ENCODE data around the gene NCF2. TPM values are rescaled to one million over a fixed set of nuclear protein-coding genes. Genes with fewer than 3 reads are reported as not detected.

Gene NCF2, protein sequence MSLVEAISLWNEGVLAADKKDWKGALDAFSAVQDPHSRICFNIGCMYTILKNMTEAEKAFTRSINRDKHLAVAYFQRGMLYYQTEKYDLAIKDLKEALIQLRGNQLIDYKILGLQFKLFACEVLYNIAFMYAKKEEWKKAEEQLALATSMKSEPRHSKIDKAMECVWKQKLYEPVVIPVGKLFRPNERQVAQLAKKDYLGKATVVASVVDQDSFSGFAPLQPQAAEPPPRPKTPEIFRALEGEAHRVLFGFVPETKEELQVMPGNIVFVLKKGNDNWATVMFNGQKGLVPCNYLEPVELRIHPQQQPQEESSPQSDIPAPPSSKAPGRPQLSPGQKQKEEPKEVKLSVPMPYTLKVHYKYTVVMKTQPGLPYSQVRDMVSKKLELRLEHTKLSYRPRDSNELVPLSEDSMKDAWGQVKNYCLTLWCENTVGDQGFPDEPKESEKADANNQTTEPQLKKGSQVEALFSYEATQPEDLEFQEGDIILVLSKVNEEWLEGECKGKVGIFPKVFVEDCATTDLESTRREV
- 10 to 100 TPM; 21.7 to 22.2 TPM for total RNA-seq

DNA sequence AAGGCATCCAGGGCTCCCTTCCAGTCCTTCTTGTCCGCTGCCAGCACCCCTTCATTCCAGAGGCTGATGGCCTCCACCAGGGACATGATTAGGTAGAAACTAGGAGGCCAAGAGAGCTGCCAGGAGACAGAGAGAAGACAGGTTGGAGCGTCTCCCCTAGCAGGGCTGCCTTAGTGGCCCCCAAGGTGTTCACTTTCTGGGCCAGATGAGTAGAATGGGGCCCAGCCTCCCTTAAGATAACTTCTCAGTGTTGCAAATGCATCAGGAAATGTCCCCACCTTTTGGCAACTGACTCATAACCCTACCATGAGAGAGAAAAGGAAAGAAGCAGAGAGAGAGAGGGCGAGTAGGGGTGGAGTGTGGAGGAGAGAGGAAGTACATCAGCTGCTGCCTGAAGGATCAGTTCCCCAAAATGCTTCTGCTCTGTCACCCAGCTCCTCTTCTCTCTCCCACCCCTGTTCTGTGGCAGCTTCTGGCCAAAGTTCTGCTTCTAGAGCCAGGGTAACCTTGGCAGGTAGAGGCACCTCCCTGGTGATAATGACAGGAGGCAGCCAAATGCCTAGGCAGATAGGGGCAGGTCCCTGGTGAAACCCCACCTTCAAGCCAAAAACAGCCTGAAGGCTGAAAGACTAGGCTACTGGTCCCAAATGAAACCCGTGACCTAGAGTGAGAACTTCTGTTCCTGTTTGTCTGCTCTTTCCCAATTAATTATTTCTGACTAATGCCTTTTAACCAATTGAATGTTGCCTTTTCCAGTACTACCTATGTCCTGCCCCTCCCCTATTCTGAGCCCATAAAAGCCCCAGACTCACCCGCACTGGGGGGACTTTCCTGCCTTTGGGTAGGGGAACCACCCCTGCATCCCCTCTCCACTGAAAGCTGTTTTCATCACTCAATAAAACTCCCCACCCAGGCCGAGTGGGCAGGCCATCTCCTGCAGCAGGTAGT lies at the start of gene NCF2:
TSS of gene NCF2 (minus strand) at position 216 of the 948 bp plus-strand sequence. CDS start at position 86, 130 bp downstream.
- TF ChIP-seq, protein P1, sequence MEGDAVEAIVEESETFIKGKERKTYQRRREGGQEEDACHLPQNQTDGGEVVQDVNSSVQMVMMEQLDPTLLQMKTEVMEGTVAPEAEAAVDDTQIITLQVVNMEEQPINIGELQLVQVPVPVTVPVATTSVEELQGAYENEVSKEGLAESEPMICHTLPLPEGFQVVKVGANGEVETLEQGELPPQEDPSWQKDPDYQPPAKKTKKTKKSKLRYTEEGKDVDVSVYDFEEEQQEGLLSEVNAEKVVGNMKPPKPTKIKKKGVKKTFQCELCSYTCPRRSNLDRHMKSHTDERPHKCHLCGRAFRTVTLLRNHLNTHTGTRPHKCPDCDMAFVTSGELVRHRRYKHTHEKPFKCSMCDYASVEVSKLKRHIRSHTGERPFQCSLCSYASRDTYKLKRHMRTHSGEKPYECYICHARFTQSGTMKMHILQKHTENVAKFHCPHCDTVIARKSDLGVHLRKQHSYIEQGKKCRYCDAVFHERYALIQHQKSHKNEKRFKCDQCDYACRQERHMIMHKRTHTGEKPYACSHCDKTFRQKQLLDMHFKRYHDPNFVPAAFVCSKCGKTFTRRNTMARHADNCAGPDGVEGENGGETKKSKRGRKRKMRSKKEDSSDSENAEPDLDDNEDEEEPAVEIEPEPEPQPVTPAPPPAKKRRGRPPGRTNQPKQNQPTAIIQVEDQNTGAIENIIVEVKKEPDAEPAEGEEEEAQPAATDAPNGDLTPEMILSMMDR (IDR thresholded peaks at IDR 0.05), result no peak
- Histone ChIP-seq H3K36me3 (no peaks in the 10 kb centered on the region), H3K4me1 (ENCODE audit: control insufficient read depth in 1 of 2, low read depth in 2 of 2) (no peaks in the 10 kb centered on the region), H3K27me3 (replicated peaks; ENCODE audit: insufficient read depth) (no peaks in the 10 kb centered on the region), H3K9me3 (no peaks in the 10 kb centered on the region), H3K27ac (peak within 1 kb of the TSS in 1 of 2 donors; percentile 46), H3K4me3 (peak within 1 kb of the TSS; percentile 44)
- peak; percentile 52 for ATAC-seq (ENCODE audit: insufficient number of reproducible peaks, low FRiP score, low read depth)
- DNase-seq (ENCODE audit: low spot score), result no peak

DNA sequence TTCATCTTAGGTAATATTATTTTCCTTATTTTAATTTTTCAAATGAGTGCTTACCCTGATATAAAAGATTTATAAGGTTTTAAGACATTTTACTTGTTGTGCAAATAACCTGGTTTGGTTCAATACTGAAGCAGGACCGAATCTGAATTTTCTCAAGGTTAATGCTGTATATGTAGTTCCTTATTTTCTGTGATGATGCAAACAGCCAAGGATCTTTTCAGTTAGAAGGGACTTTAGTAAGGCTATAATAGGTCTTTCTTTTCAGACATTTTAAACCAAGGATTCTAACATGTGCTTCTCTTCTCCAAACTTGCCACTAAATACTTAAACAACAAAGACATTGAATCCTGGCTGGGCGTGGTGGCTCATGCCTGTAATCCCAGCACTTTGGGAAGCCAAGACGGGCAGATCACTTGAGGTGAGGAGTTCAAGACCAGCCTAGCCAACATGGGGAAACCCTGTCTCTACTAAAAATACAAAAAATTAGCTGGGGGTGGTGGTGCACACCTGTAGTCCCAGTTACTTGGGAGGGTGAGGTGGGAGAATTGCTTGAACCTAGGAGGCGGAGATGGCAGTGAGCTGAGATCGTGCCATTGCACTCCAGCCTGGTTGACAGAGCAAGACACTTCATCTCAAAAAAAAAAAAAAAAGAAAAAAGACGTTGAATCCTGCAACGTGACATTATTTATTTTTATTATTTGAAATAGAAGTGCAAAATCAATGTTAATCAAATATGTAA lies 48.6 kb upstream of the NCF2 start:
- TF ChIP-seq, protein P1 (IDR thresholded peaks at IDR 0.05), result no peak
- Histone ChIP-seq H3K27ac (no peak overlapping the region), H3K36me3 (no peaks in the 10 kb centered on the region), H3K4me1 (ENCODE audit: control insufficient read depth in 1 of 2, low read depth in 2 of 2) (peaks cover 3 to 11% of the 10 kb centered on the region in 2 donors), H3K27me3 (replicated peaks; ENCODE audit: insufficient read depth) (no peaks in the 10 kb centered on the region), H3K4me3 (no peak overlapping the region), H3K9me3 (no peaks in the 10 kb centered on the region)
- no peak for ATAC-seq (ENCODE audit: insufficient number of reproducible peaks, low FRiP score, low read depth)
- DNase-seq (ENCODE audit: low spot score), result no peak

DNA sequence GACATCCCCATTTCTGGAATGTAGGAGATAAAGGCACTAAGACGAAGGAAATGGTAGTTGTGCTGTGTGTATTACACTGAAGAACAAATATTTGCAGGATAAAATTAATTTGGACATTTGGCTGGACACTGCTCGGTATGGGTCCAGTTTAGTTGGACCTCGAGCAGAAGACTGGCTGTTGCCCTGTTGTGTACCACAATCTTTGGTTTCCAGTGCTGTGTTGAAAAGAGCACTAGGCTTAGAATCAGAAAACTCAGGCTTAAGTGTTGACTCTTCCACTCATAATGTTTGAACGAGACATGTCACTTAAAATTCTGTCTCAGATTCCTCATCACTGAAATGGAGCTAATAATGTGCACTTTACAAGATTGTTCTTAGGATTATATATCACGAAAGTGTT lies 46.5 kb upstream of the NCF2 start:
- Histone ChIP-seq H3K9me3 (no peaks in the 10 kb centered on the region), H3K4me1 (ENCODE audit: control insufficient read depth in 1 of 2, low read depth in 2 of 2) (peaks cover 15 to 24% of the 10 kb centered on the region in 2 donors), H3K4me3 (peak overlapping the region; percentile 93), H3K27ac (peak overlapping the region in 1 of 2 donors; percentile 66), H3K27me3 (replicated peaks; ENCODE audit: insufficient read depth) (no peaks in the 10 kb centered on the region), H3K36me3 (no peaks in the 10 kb centered on the region)
- DNase-seq (ENCODE audit: low spot score) (no peak), ATAC-seq (ENCODE audit: insufficient number of reproducible peaks, low FRiP score, low read depth) (no peak)
- TF ChIP-seq, protein P1 (IDR thresholded peaks at IDR 0.05), result no peak

DNA sequence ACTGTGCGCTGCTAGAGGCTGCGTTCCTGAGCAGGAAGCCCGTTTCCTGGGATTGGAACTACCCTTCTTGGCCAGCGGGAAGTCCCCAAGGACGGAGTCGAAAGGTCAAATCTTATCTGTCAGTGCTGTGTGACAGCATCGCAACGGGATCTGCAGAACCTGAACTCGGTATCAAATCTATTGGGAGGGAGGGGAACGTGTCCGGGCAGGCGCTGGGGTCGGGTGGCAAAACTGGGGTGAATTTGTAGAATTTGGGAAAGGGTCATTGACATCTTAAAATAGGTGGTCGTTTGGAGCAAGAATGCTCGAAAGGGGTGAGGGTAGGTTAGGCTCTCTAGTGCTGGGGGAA lies 46.0 kb upstream of the NCF2 start:
- no peaks in the 10 kb centered on the region for H3K36me3 ChIP-seq
- ATAC-seq (ENCODE audit: insufficient number of reproducible peaks, low FRiP score, low read depth), result no peak
- TF ChIP-seq, protein P1 (IDR thresholded peaks at IDR 0.05), result no peak
- peak overlapping the region; percentile 66 to 97 for H3K27ac ChIP-seq
- H3K9me3 ChIP-seq, result no peaks in the 10 kb centered on the region
- DNase-seq (ENCODE audit: low spot score), result no peak
- H3K4me1 ChIP-seq (ENCODE audit: control insufficient read depth in 1 of 2, low read depth in 2 of 2), result peaks cover 16 to 26% of the 10 kb centered on the region in 2 donors
- H3K4me3 ChIP-seq, result peak overlapping the region; percentile 93
- H3K27me3 ChIP-seq (replicated peaks; ENCODE audit: insufficient read depth), result no peaks in the 10 kb centered on the region
